SKM-1 treated with dmso at 0.1 percent for 144 hours (cell line): ENCODE results near the gene ZNF536.
"Not testable (repeated sequence)": the region's sequence is repeated elsewhere in the genome, so short reads cannot be mapped to it uniquely, and the experiment has no call there.

ENCODE experiments used
- DNase-seq: peaks from one replicate; lab custom pipeline; 2025; ENCODE audit not compliant: unreplicated experiment; lab: John Stamatoyannopoulos, UW

Gene ZNF536

DNA sequence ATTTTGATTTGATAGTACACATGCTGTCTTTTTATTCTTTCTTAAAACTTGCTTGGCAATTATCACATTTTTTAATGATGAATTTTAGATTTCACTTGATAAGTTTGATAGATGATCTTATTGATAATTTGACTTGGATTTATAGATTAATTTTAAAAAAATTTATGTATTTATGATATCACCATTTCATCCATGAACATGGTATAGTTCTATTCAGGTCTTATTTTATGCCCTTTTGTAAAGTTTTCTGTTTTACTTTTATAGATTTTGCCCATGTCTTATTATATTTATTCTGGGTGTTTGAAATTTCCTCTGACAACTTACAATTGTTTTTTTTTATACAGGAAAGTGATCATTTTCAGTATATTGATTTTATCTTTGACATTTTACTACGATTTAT lies 39.5 kb downstream of the ZNF536 start:
- no peak for DNase-seq

DNA sequence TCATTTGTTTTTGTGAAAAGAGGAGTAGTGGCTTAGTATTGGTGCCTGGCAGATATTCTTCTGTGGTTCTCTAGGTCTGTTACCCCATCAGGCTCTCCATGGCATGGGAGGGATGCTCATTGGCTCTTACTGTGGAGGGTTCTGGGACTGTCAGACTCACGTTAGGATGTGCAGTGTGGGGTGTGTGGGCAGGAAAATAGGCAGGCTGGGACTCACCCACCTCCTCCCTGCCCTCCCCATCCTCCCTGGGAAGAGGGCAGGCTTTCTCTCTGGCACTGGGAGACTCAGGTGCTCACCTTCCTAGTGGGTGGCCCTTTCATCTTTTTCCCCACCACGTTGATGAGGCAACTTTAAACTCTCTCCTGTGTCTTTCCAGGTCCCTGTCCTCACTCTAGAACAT lies 44.2 kb downstream of the ZNF536 start:
- no peak for DNase-seq

DNA sequence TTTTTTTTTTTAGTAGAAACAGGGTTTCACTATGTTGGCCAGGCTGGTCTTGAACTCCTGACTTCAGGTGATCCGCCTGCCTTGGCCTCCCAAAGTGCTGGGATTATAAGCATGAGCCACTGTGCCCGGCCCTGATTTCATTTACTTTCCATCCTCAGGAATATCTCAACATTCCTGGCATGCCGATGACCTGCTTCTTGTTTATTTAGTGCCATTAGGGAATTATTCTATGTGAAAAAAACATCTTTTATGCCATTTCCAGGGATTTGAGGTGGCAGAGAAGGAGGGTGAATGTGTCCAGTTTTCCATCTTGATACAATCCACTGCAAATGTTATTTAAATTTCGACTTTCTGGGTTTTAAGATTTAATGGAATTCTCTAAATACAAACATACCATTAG lies 45.0 kb downstream of the ZNF536 start:
- DNase-seq: not testable (repeated sequence)

DNA sequence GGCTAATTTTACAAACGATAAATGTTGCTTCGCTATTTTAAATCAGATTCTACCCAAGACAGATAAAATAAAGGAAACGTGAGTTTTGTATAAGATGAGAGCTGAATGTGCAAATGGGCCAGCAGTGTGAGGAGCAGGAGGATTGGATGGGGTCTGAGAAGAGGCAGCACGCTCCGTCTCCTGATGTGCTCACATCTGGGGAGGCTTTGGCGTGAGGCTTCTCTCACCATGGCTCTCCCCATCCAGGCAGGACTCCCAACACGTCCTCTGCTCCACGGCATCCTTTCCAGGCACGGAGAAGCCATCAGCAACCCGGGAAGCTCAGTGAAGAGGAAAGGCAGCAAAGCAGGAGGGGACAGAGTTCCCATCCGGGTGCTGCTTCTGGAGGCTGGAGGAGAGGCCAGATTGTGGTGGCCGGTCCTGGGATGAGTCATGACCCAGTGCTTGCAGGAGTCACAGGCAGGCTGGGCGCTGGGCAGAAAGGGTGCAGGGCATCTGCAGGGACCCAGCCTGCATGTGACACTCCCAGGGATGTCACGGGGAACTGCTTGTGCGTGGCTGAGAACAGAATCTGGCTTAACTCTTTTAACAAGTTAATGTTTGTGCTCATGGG lies 47.5 kb downstream of the ZNF536 start:
- no peak for DNase-seq

DNA sequence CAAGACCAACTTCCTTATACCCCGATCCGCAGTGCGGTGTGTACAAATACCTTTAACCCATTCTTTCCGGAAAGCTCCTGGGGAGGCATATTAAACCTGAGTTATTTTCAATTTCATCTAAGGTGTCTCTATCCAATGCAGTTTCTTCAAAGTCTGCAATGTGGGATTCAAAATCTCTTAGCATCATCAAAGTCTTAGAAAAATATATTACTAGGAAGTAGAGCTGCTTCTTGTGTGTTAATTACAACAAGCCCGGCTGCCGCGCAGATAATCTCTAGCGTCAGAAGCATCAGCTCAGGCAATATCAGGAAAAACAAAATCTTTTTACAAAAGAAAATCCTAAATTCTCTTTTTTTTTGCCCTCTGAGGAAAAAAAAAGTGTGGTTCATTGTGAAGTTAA lies 48.1 kb downstream of the ZNF536 start:
- no peak for DNase-seq

DNA sequence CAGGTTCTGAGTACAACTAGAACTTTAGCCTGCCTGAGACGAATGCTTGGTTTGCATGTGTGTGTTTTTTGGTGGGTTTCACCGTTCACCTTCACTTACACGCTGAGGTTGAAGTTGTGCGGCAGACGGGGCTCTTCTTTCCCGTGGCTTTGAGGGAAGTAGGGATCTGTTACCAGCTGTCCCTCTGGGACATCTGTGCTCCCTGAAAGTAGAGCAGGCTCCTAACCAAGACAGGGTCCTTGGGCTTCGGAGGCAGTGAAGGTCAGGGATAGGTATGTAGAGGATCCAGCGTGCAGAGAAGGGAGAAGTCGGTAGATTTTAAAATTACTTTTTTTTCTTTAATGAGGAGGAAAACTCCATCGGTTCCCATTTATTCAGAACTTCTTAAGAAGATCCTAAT lies 48.7 kb downstream of the ZNF536 start:
- no peak for DNase-seq

DNA sequence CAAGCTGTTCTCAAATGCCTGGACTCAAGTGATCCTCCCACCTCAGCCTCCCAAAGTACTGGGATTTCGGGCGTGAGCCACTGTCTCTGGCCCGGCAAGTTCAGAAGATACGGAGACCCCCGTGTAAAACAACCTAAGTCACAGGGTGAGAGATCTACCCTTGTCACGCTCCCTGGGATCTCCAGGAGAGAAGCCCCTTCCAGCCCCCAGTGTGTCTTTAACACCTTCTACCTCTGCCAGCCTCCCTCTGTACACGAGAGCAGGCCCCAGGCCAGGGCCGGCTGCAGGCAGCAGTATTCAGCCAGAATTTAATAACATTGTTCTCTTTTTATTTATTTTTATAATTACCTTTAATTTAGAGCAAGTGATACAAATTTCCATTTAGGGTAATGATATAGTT lies 49.4 kb downstream of the ZNF536 start:
- DNase-seq: no peak

DNA sequence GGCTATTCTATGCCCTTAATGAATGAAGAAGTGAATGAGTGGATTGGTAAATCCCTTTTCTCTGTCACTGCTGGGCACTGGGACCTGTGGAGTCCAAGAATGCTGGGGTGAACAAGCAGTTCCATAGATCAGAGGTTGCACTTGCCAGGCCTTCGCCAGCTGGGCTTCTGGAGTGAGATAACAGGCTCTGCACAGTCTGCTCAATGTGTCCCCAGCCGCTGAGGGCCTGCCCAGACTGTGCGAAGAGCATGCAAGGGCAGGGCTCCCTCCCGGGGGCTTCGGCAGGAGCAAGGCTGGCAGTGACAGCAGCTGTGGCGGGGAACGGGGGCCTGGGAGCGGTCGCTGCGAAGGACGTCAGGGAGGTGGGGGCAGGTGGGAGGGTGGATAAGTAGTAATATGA lies 51.3 kb downstream of the ZNF536 start:
- DNase-seq: no peak

DNA sequence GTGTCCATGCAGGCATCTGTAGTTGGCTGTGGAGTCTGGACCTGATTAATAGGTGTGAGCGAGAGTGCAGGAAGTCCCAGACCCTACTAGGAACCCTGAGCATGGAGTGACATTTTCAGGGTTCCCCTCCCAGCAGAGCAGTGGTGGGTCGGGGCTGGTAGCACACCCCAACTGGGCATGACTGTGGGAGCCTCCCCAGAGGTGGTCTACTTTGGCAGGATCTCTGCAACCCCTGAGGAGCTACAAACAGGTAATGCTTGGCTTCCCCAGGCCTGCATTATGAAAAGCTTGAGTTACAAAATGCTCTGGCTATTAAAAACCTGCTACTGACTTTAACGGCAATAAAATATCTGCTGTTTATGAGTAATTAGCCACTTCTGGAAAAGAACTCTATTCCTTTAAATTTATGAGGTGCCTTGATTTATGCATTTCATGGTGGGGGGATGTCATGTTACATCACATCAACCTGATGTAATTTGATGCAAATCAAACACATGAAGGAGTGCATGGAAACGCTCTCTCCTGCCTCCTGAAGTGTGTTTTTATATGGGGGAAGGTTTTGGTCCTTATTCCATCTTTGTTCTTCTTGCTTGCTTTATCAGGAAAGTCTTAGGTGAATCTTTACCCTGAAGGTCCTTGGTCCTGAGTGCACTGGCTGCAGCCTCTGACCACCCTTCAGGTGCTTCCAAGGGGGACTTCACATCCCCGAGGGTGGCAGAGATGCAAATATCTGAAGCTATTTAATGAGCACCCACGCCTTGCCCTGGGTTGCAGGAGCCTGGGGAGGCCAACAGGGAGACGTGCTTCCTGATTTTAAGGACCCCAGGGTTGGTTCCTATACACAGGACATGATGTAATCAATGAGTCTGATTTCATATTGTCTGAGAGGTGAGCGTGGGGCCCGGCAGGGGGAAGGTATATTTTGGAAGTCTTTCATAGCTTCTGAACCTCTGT lies 54.0 kb downstream of the ZNF536 start:
- DNase-seq: no peak

DNA sequence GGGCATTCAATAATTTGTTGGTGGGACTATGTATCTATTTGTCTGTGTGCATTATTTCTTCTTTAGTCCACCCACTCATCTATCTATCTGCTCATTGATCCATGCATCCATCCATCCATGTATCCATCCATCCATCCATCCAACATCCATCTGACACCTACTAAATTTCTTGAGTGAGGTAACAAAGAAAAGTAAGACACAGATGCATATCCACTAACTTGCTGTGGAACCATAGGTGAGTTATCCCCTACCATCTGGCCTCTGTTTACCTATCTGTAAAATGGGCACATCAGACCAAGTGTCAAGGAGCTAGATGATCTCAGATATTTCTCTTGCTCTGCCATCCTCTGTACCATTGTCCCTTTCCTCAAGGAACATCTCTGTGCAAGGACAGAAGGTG lies 54.7 kb downstream of the ZNF536 start:
- DNase-seq: no peak

DNA sequence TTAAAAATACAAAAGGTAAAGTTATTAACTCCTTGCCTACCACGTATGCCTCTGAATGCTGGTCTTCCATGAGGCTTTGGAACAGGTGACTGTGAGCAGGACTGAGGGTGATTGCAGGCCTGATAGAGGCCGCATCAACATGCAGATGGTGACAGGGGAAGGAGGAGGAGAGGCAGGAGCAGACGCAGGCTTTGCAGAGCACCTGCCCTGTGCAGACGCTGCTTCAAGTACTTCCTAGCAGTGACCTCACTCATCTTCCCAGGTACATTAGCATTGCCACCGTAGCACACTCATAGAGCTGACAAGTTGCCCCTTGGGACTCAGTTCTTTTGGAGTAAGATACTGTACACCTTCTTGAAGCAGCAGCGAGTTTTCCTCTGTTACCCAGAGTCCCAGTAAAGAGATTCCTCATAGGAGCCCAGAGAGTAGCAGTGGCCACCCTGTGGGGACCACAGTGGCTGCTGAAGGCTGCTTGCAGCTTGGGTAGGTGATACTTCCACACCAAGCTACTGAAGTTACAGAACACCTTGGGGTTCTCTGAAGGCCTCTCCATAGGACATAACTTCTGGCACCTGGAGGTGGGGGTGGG lies 56.0 kb downstream of the ZNF536 start:
- DNase-seq: no peak

DNA sequence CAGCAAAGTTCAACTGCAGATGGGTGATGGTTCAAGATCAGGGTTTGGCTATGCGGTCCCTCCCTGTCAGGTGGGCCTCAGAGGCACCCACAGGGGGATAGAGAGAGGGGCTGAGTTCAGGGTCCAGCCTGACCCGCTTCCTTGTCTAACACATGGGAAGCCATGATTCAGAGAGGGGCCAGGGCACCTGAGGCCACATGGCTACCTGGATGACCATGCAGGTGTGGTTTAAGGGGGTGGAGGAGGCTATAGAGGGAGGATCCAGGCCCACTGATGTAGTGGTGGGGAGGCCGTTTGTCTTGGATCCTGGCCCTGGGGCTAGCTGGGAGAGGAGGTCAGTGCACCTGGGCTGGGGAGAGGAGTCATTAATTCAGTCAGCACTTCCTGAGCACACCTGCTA lies 56.7 kb downstream of the ZNF536 start:
- no peak for DNase-seq

DNA sequence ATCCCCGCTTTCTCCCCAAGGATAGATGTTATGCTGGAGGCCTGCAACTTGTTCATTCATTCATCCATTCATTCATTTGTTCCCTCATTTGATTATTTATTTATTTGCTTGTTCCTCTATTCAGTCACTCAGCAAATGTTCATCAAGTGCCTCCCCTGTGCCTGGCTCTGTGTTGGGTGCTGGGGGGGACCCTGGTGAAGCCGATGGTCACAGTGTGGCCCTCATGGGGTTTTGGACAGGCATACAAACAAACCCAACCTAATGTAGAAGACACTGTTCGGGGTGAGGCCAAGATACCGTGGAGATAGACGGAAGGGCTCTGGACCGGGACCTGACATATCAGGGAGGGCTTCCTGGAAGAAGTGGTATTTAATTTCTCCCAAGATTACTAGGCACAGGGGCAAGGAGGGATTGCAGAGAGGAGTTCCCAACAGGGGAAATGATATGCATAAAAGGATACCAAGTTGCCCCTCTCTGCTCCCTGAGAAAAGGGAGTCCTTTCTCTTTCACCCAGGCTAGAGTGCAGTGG lies 58.1 kb downstream of the ZNF536 start:
- DNase-seq: no peak

DNA sequence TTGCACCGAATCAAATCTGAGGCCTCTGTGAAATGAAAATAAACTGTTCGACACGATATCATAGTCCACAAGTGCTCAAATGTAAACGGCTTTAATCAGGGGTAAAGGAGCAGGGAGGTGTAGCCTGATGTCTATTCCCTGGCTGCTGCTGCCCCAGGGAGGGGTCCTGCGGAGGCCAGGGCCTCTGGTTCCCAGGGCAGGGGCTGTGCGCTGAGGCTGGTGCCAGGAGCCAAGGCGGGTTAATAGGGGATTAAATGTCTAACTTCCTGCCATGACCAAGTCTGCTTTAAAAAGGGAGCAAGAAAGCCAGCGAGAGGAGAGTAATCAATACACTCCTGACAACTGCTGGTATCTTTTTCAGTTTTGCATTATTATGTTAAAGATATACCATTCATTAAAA lies 59.4 kb downstream of the ZNF536 start:
- DNase-seq: no peak

DNA sequence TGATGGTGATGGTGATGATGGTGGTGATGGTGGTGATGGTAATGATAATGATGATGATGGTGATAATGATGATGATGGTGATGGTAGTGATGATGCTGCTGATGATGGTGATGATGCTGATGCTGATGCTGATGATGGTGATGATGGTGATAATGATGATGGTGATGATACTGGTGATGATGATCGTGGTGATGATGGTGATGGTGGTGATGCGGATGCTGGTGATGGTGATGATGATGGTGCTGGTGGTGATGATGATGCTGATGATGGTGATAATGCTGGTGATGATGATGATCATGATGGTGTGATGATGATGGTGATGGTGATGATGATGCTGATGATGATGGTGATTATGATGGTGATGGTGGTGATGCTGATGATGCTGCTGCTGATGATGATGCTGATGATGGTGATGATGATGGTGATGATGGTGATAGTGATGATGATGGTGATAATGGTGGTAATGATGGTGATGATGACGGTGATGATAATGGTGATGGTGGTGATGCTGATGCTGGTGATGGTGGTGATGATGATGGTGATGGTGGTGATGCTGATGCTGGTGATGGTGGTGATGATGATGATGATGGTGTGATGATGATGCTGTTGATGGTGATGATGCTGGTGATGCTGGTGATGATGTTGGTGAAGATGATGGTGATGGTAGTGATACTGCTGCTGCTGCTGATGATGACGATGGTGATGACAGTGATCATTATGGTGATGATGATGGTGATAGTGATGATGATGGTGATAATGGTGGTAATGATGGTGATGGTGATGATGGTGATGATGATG lies 62.8 kb downstream of the ZNF536 start:
- no peak for DNase-seq

DNA sequence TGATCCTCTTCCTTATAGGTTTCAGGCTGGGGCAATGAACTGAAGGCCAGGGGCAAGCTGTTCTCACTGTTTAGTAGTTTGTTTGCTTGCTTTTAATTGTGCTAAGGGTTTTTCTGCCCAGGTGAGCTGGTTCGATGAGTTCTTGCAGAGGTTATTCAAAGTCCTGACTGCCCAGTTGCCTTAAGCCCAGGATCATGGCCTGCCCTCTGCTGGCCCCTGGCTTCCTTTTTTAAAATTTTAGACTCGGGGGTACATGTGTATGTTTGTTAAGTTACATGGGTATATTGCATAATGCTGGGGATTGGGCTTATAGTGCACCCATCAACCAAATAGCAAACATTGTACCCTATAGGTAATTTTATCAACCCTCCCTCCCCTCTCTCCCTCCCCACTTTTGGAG lies 65.7 kb downstream of the ZNF536 start:
- no peak for DNase-seq

DNA sequence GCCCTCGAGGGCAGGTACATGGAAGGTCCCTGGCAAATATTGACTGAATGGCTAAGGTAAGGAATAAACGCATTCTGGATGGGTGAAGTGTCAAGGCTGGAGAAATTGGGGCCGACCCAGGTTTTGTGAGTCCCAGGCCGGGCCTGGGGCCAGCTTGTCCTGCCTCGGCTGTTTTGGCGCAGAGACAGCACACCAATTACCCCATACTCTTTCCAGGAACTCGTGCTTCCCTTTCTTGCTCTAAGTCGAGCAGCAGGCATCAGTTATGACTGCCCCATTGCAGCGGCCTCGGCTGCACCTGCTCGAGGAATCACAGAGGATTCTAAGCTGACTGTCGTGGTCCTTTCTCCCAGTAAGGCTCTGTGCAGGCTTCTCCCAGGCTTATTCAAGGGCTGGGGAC lies 67.1 kb downstream of the ZNF536 start:
- DNase-seq: no peak

DNA sequence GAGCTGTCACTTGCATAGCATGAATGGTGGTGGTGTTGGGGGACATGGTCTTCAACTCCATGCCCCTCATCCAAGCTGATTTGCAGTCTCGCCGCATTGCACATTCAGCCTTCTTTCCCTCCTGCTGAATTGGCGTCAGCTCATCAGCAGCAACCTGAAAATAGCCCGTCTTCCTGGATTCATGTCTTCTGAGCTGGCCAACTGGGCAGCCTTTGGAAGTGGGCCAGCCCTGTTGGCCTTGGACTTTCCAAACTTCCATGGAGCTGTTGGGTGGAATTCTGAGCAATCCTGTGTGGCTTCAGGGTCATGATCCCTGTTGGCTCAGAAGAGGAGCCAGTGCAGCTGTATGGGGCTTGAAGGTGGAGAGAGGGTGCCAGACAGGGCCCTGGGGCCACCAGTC lies 68.8 kb downstream of the ZNF536 start:
- DNase-seq: no peak

DNA sequence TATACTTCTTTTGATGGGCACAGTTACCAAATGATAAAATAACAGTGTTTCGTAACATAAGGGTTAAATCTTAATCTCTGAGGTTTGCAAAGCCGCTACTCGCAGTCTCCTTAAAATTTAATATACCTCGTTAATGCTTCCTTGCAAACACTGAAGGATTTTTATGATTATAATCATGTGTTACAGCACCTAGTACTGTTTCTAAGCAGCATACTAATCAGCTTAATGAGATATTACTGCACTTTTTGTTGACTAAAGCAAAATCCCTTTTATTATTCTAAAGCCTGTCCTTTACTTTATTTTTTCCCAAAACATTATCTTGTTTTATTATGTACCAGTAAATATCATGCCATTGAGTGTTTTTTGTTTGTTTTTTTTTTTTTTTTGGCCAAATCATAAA lies 70.5 kb downstream of the ZNF536 start:
- no peak for DNase-seq

DNA sequence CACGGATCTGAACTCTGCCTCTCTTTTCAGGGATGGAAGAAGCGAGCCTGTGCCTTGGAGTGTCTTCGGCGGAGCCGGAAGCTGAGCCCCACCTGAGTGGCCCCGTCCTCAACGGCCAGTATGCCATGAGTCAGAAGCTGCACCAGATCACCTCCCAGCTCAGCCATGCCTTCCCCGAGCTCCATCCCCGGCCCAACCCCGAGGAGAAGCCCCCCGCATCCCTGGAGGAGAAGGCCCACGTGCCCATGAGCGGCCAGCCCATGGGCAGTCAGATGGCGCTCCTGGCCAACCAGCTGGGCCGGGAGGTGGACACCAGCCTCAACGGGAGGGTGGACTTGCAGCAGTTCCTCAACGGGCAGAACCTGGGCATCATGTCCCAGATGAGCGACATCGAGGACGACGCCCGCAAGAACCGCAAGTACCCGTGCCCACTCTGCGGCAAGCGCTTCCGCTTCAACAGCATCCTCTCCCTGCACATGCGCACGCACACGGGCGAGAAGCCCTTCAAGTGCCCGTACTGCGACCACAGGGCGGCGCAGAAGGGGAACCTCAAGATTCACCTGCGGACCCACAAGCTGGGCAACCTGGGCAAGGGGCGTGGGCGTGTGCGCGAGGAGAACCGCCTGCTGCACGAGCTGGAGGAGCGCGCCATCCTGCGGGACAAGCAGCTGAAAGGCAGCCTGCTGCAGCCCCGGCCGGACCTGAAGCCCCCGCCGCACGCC lies 71.5 kb downstream of the ZNF536 start:
- DNase-seq: no peak

DNA sequence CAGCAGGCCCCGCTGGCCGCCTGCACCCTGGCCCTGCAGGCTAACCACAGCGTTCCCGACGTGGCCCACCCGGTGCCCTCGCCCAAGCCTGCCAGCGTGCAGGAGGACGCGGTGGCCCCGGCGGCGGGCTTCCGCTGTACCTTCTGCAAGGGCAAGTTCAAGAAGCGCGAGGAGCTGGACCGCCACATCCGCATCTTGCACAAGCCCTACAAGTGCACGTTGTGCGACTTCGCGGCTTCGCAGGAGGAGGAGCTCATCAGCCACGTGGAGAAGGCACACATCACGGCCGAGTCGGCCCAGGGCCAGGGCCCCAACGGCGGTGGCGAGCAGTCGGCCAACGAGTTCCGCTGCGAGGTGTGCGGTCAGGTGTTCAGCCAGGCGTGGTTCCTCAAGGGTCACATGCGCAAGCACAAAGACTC lies 72.1 kb downstream of the ZNF536 start:
- no peak for DNase-seq
